ENCODE results near the gene SPATA32. TPM values are rescaled to one million over a fixed set of nuclear protein-coding genes. Genes with fewer than 3 reads are reported as not detected.
A peak's percentile ranks its signal among the peaks of the same experiment; 100 is the strongest.

Gene SPATA32
- polyA plus RNA-seq, 2 of the 4 experiments (the other 2 are of a cell fraction) = 0.05 to 0.21 TPM

DNA sequence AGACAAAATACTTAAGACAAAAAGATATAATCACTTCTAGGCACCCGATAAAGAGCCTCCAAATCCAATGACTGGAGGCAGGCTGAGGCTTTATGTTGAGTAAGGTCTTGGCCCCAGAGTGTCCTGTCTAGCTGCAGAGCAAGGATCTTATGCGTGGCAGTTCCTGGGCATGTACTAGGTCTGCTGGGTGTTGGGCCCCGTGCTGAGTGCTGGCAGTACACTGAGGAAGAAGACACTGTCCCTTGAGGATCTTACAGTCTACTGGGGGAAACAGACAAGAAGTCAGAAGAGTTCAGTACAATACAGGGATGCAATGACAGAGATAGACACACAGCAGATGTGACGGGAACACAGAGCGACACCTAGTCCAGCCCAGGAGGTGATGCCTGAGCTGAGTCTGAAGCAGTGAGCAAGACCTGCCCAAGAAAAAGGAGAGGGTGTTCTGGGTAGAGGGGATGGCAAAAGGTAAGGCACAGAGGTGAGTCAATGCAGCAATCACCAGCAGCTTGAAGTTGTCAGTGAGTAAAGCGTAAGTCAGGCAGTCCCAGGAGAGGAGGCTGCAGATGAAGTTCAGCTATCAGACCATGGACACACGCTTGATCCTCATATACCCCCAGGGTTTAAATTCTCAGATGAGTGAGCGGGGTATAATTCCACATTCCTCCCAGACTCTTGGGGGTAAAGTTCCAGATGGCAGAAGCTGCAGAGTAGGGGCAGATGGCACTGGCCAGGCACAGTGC, 36.8 kb upstream of the SPATA32 start:
- DNase-seq (ENCODE audit: low read depth in 1 of 2, low spot score in 1 of 2) (no peak), ATAC-seq (peak; percentile 15 to 18; a peak in 3 of 6 replicates), FAIRE-seq (no peak)
- Histone ChIP-seq H3K27ac (peak overlapping the region; percentile 48 to 61), H3K4me3 (no peak overlapping the region), H3K9me3 (no peaks in the 10 kb centered on the region), H3K4me2 (peak overlapping the region; percentile 44), H3K4me1 (peaks cover 97% of the 10 kb centered on the region)
- ChIA-PET POLR2A (interaction anchor here (1.0 to 2.3 kb wide), 2 partner anchors 18 to 21 kb away, joined by 3 to 8 read pairs; partner anchors contain the start of gene MAP3K14), CTCF (interaction anchor here (0.9 to 39.8 kb wide), 7 partner anchors 8 to 92 kb away, joined by 3 to 640 read pairs (median 10); partner anchors contain the start of gene MAP3K14)
- TF ChIP-seq ZSCAN20 (CRISPR knock-in tag; IDR thresholded peaks at IDR 0.05) (no peak), KDM1A (IDR thresholded peaks at IDR 0.05; ENCODE audit: low read depth) (no peak), ESRRA (IDR thresholded peaks at IDR 0.05; ENCODE audit: borderline replicate concordance, low read length) (no peak), NPAS2 (CRISPR knock-in tag; IDR thresholded peaks at IDR 0.05; ENCODE audit: borderline replicate concordance) (no peak), CHD4 (IDR thresholded peaks at IDR 0.05; ENCODE audit: borderline replicate concordance) (no peak), EP300 (IDR thresholded peaks at IDR 0.05) (no peak), ZFP36 (IDR thresholded peaks at IDR 0.05; ENCODE audit: borderline replicate concordance, partially characterized antibody) (no peak), FOXS1 (CRISPR knock-in tag; IDR thresholded peaks at IDR 0.05) (no peak), FOSL2 (IDR thresholded peaks at IDR 0.05) (no peak), FOSL2 (CRISPR knock-in tag; IDR thresholded peaks at IDR 0.05) (no peak)
- WGBS (ENCODE audit: missing lambda C conversion rate) = 80% methylated on average over 8 of the region's 8 CpGs

DNA sequence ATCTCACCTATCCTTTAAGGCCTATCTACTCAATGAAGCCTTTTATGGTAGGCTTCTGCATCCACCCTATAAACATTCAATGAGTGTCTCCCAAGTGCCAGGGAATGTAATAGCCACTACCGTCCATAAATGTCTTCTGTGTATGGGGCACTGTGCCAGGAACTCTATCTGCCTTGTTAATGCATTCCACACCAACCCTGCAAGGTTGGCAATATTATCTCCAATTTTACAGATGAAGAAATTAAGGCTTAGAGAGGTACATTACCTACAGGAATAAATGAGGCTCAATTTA, 34.9 kb upstream of the SPATA32 start:
- Histone ChIP-seq H3K4me3 (no peak overlapping the region), H3K27ac (peak overlapping the region; percentile 90 to 92), H3K4me2 (peak overlapping the region; percentile 77), H3K4me1 (peaks cover 100% of the 10 kb centered on the region), H3K9me3 (no peaks in the 10 kb centered on the region)
- DNase-seq (ENCODE audit: low read depth in 1 of 2, low spot score in 1 of 2) (no peak), ATAC-seq (no peak), FAIRE-seq (no peak)
- ChIA-PET POLR2A (no interaction called here), CTCF (interaction anchor here (5.5 to 34.8 kb wide), 3 partner anchors 19 to 96 kb away, joined by 97 to 1120 read pairs (median 291); partner anchors contain the start of gene MAP3K14)
- WGBS (ENCODE audit: missing lambda C conversion rate) = 64% methylated on average over 1 of the region's 1 CpG
- TF ChIP-seq JUN (IDR thresholded peaks at IDR 0.05) (0 out of 5 replicates have a peak, but pooled peaks of 1 of the 2 experiments have one; percentile 12), JUNB (IDR thresholded peaks at IDR 0.05) (no peak)

DNA sequence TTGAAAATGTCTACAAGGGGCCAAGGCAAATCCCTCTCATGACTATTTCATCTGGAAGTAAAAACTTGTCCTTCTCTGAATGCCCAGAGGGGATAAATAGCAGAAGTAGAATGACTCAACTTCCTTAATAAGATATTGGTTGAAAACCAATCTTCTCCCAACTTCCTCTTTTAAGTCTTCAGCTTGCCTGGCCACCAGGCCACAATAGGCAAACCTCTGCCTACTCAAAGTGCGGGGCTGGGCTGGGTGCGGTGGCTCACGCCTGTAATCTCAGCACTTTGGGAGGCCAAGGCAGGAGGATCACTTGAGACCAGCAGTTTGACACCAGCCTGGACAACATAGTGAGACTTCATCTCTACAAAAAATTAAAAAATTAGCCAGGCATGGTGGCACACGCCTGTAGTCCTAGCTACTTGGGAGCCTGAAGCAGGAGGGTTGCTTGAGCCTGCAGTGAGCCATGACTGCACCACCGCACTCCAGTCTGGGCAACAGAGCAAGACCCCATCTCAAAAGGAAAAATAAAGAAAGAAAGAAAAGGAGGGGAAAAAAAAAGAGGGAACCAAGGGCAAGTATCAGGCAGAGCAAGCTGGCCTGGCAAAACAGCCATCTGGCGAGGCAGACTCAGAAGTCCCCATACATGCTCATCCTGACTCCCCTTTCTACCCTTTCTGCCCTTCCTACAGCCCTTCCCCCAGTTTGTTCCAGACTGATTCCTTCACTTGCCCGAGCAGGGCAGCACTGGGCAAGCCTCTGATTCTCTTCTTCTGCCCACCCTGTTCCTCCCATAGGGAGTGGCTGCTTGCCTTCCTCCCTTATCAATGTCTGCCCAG, 34.3 kb upstream of the SPATA32 start:
- WGBS (ENCODE audit: missing lambda C conversion rate) = 92% methylated on average over 7 of the region's 7 CpGs
- ATAC-seq (no peak), FAIRE-seq (no peak), DNase-seq (ENCODE audit: low read depth in 1 of 2, low spot score in 1 of 2) (no peak)
- no peak overlapping the region for H3K4me3 ChIP-seq
- peak overlapping the region; percentile 90 to 92 for H3K27ac ChIP-seq
- H3K4me2 ChIP-seq = peak overlapping the region; percentile 77
- ChIA-PET CTCF (interaction anchor here (1.5 to 34.8 kb wide), 7 partner anchors 11 to 96 kb away, joined by 4 to 1120 read pairs (median 47); partner anchors contain the start of gene MAP3K14), POLR2A (interaction anchor here (1.2 kb wide), 1 partner anchor 20 kb away, joined by 3 read pairs; the partner anchor contains the start of gene MAP3K14)
- H3K4me1 ChIP-seq = peaks cover 100% of the 10 kb centered on the region
- no peaks in the 10 kb centered on the region for H3K9me3 ChIP-seq
- TF ChIP-seq JUN (IDR thresholded peaks at IDR 0.05) (0 out of 5 replicates have a peak, but pooled peaks of 1 of the 2 experiments have one; percentile 29), CBX2 (IDR thresholded peaks at IDR 0.05; ENCODE audit: borderline replicate concordance, low read depth) (no peak), NR3C1 (IDR thresholded peaks at IDR 0.05) (no peak), FOSB (CRISPR knock-in tag; IDR thresholded peaks at IDR 0.05) (peak; percentile 45; the same call in 1 of the 2 replicates), TP53 (CRISPR knock-in tag; IDR thresholded peaks at IDR 0.05) (0 out of 2 replicates have a peak, but pooled peaks have one; percentile 34), FOSL2 (IDR thresholded peaks at IDR 0.05) (no peak), FOSL2 (CRISPR knock-in tag; IDR thresholded peaks at IDR 0.05) (no peak), HEYL (CRISPR knock-in tag; IDR thresholded peaks at IDR 0.05) (no peak), EP300 (IDR thresholded peaks at IDR 0.05) (no peak)
- TF ChIP-seq, protein P1, sequence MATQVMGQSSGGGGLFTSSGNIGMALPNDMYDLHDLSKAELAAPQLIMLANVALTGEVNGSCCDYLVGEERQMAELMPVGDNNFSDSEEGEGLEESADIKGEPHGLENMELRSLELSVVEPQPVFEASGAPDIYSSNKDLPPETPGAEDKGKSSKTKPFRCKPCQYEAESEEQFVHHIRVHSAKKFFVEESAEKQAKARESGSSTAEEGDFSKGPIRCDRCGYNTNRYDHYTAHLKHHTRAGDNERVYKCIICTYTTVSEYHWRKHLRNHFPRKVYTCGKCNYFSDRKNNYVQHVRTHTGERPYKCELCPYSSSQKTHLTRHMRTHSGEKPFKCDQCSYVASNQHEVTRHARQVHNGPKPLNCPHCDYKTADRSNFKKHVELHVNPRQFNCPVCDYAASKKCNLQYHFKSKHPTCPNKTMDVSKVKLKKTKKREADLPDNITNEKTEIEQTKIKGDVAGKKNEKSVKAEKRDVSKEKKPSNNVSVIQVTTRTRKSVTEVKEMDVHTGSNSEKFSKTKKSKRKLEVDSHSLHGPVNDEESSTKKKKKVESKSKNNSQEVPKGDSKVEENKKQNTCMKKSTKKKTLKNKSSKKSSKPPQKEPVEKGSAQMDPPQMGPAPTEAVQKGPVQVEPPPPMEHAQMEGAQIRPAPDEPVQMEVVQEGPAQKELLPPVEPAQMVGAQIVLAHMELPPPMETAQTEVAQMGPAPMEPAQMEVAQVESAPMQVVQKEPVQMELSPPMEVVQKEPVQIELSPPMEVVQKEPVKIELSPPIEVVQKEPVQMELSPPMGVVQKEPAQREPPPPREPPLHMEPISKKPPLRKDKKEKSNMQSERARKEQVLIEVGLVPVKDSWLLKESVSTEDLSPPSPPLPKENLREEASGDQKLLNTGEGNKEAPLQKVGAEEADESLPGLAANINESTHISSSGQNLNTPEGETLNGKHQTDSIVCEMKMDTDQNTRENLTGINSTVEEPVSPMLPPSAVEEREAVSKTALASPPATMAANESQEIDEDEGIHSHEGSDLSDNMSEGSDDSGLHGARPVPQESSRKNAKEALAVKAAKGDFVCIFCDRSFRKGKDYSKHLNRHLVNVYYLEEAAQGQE (IDR thresholded peaks at IDR 0.05) = no peak
